Stimulated activated CD8-positive, alpha-beta memory T cell treated with anti-CD3 and anti-CD28 coated beads, Interleukin-2, amount 100 ng/mL, for 48 hours (primary cell): ENCODE measurements around the gene C2CD2.

ENCODE experiments used
- DNase-seq, 2 donors: peaks; one replicate each; pipeline ENCODE4 v3.0.0-alpha.2; 2020; ENCODE audit warnings: low read depth in 2 of 2

The C2CD2 gene

GRCh38 chr21:41846033-41846317 lies 107.8 kb downstream of the C2CD2 start:
- DNase-seq = no peak

- DNase-seq = no peak
These were observed 108.3 kb downstream of the C2CD2 start for GRCh38 chr21:41845310-41846032.

- no peak for DNase-seq
These were observed 110.2 kb downstream of the C2CD2 start for GRCh38 chr21:41843584-41843983.

- DNase-seq = no peak
These were observed 112.9 kb downstream of the C2CD2 start for GRCh38 chr21:41840880-41841279.

- no peak for DNase-seq
These were observed 114.3 kb downstream of the C2CD2 start for GRCh38 chr21:41839387-41840000.

GRCh38 chr21:41837756-41838297 lies 116.0 kb downstream of the C2CD2 start:
- no peak for DNase-seq

- no peak for DNase-seq
These were observed 117.4 kb downstream of the C2CD2 start for GRCh38 chr21:41836166-41837015.

GRCh38 chr21:41835711-41836154 lies 118.1 kb downstream of the C2CD2 start:
- DNase-seq = no peak
